WTC11 (cell line): Measurements from ENCODE around the gene ZNF714. TPM values are rescaled to one million over a fixed set of nuclear protein-coding genes. Genes with fewer than 3 reads are reported as not detected.
A peak's percentile ranks its signal among the peaks of the same experiment; 100 is the strongest.

Experiments
- ATAC-seq: fragments of 200-7000 bp; cut with Tn5 transposase; 2 replicates; pipeline ENCODE4 v1.10.0; 2021; ENCODE audit warnings: mild to moderate bottlenecking, moderate library complexity
- CTCF ChIA-PET: fragments of 300-600 bp; sonication (Branson Sonifier 250); formaldehyde crosslinking; loops from one replicate; lab custom pipeline; 2021; ENCODE audit warnings: antibody characterized with exemption; lab: Charles Lee
- POLR2A ChIA-PET: fragments of 350-600 bp; sonication (Branson Sonifier 250); formaldehyde crosslinking; loops from one replicate; lab custom pipeline; 2021; ENCODE audit warnings: antibody characterized with exemption; lab: Charles Lee
- DNase-seq: peaks from one replicate; pipeline ENCODE4 v3.0.0; 2021; ENCODE audit warnings: low spot score
- H3K27ac Mint-ChIP-seq: 2 replicates; pipeline ENCODE4 v1.8.0; 2021; ENCODE audit warnings: mixed read lengths
- H3K27me3 Mint-ChIP-seq: 2 replicates; pipeline ENCODE4 v1.8.0; 2021; ENCODE audit warnings: low read depth, mild to moderate bottlenecking, moderate library complexity, mixed read lengths
- H3K36me3 Mint-ChIP-seq: 2 replicates; pipeline ENCODE4 v1.8.0; 2021; ENCODE audit warnings: mixed read lengths
- H3K4me1 Mint-ChIP-seq: 2 replicates; pipeline ENCODE4 v1.8.0; 2022; ENCODE audit warnings: mixed read lengths
- H3K4me3 Mint-ChIP-seq: 2 replicates; pipeline ENCODE4 v1.8.0; 2021; ENCODE audit warnings: mild to moderate bottlenecking, moderate library complexity, mixed read lengths
- H3K9me3 Mint-ChIP-seq: 2 replicates; pipeline ENCODE4 v1.8.0; 2021; ENCODE audit warnings: mixed read lengths
- ATF3 ChIP-seq: sonication (generic); formaldehyde crosslinking; conservative IDR thresholded peaks from 2 replicates; pipeline ENCODE4 v1.8.1; 2022; ENCODE audit warnings: mild to moderate bottlenecking, missing genetic modification reagents
- CBFB ChIP-seq: sonication (generic); formaldehyde crosslinking; IDR thresholded peaks from 2 replicates; pipeline ENCODE4 v1.8.1; 2022; ENCODE audit warnings: mild to moderate bottlenecking, low read depth, missing genetic modification reagents
- CDX4 ChIP-seq: fragments of 250-450 bp; sonication (Bioruptor Pico); IDR thresholded peaks from 2 replicates; pipeline ENCODE4 v1.9.0; 2021; ENCODE audit warnings: moderate library complexity, mild to moderate bottlenecking, inconsistent platforms, borderline replicate concordance
- E2F4 ChIP-seq: sonication (generic); formaldehyde crosslinking; IDR thresholded peaks from 2 replicates; pipeline ENCODE4 v1.8.1; 2022; ENCODE audit warnings: low read depth, mild to moderate bottlenecking, moderate library complexity, missing genetic modification reagents, borderline replicate concordance
- EMX1 ChIP-seq: fragments of 250-450 bp; sonication (Bioruptor Pico); IDR thresholded peaks from 2 replicates; pipeline ENCODE4 v1.8.0; 2021; ENCODE audit warnings: mild to moderate bottlenecking
- FOXP1 ChIP-seq: sonication (generic); formaldehyde crosslinking; IDR thresholded peaks from 2 replicates; pipeline ENCODE4 v1.8.0; 2022; ENCODE audit warnings: missing genetic modification reagents, mild to moderate bottlenecking, moderate library complexity, borderline replicate concordance
- HMGA2 ChIP-seq: fragments of 250-450 bp; sonication (Bioruptor Pico); IDR thresholded peaks from 2 replicates; pipeline ENCODE4 v1.4.0; 2021; ENCODE audit warnings: mild to moderate bottlenecking, moderate library complexity
- HMGXB4 ChIP-seq: sonication (generic); formaldehyde crosslinking; IDR thresholded peaks from 2 replicates; pipeline ENCODE4 v1.8.1; 2023; ENCODE audit warnings: mild to moderate bottlenecking, moderate library complexity, missing genetic modification reagents
- KAT7 ChIP-seq: sonication (generic); formaldehyde crosslinking; IDR thresholded peaks from 2 replicates; pipeline ENCODE4 v1.8.1; 2023; ENCODE audit warnings: missing genetic modification reagents, mild to moderate bottlenecking, borderline replicate concordance
- NFATC4 ChIP-seq: fragments of 250-450 bp; sonication (Bioruptor Pico); IDR thresholded peaks from 2 replicates; pipeline ENCODE4 v1.9.0; 2021; ENCODE audit warnings: mild to moderate bottlenecking
- PRRX2 ChIP-seq: fragments of 250-450 bp; sonication (Bioruptor Pico); IDR thresholded peaks from 2 replicates; pipeline ENCODE4 v1.8.0; 2021; ENCODE audit warnings: mild to moderate bottlenecking
- RORB ChIP-seq: fragments of 250-450 bp; sonication (Bioruptor Pico); IDR thresholded peaks from 2 replicates; pipeline ENCODE4 v1.9.0; 2021; ENCODE audit warnings: mild to moderate bottlenecking
- TCF7 ChIP-seq: sonication (generic); formaldehyde crosslinking; IDR thresholded peaks from 2 replicates; pipeline ENCODE4 v1.8.0; 2022; ENCODE audit warnings: mild to moderate bottlenecking, low read depth, missing genetic modification reagents, moderate library complexity
- total RNA-seq: library from RNA; stranded (reverse); gene quantifications from 3 replicates; pipeline ENCODE4 v1.2.3, GENCODE V29; 2021
- TF ChIP-seq, protein P1 (sequence below): fragments of 250-450 bp; sonication (Bioruptor Pico); conservative IDR thresholded peaks from 2 replicates; pipeline ENCODE4 v1.9.0; 2021; ENCODE audit warnings: mild to moderate bottlenecking
- TF ChIP-seq, protein P2 (sequence below): sonication (generic); formaldehyde crosslinking; IDR thresholded peaks from 2 replicates; pipeline ENCODE4 v1.8.1; 2023; ENCODE audit warnings: mild to moderate bottlenecking, missing genetic modification reagents, moderate library complexity
- TF ChIP-seq, protein P3 (sequence below): sonication (generic); formaldehyde crosslinking; IDR thresholded peaks from 2 replicates; pipeline ENCODE4 v1.8.1; 2022; ENCODE audit warnings: low read depth, missing genetic modification reagents, borderline replicate concordance

ZNF714 gene
- total RNA-seq, 1 experiment from 2014 or later, result 60.4 TPM

DNA sequence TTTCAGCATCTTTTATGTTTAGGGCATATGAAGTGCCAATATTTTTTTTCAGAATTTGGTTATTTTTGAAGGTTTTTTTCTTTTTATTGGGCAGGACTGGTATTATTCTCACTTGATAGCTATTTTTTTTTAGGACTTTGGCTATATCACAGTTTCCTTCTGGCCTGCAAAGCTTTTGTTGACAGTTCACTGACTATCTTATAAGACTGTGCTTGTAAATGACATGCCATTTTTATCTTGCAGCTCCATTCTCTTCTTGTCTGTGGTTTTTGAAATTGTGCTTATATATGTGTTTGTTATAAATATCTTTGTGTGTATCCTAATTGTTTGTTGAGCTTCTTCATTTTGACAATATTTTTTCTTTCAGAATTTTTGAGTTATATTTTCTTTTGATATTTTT, 33.4 kb downstream of the ZNF714 start (continued):
- TF ChIP-seq CBFB (CRISPR knock-in tag), result no peak
- TF ChIP-seq, protein P1, sequence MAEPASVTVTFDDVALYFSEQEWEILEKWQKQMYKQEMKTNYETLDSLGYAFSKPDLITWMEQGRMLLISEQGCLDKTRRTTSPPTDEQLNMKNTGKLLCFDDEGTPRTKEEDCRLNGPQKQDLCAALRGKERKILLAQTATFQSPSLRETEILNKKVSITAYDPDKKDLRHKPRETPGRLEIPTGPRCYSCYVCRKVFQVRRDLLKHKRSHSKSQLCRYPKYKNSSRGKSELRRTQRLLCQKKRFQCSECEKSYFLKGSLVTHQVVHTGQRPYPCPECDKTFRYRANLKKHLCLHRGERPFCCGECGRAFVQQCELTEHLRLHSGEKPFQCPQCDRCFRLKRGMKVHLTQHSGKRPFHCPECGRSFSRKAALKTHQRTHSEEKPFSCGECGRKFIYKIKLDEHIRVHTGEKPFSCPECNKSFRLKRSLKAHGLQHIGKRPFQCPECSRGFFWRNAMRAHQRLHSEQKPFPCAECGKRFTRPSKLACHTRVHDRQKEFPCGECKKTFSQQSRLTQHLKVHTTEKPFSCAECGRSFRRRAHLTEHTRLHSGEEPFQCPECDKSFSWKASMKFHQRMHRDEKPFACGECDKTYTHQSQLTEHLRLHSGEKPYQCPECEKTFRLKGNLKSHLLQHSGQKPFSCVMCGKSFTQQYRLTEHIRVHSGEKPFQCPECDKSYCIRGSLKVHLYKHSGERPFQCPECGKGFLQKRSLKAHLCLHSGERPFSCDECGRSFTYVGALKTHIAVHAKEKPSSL, result no peak
- TF ChIP-seq TCF7, result no peak
- no peak for TF ChIP-seq HMGA2

- Mint-ChIP-seq H3K27ac (peak overlapping the region; percentile 31; the same call in 1 of the 2 replicates), H3K27me3 (no peaks in the 10 kb centered on the region), H3K4me3 (no peak overlapping the region), H3K36me3 (peaks cover 62% of the 10 kb centered on the region), H3K9me3 (peaks cover 25% of the 10 kb centered on the region), H3K4me1 (no peaks in the 10 kb centered on the region)
- DNase-seq (no peak), ATAC-seq (no peak)
- ChIA-PET POLR2A (no interaction called here), CTCF (no interaction called here)
- TF ChIP-seq EMX1 (CRISPR knock-in tag) (no peak), ATF3 (CRISPR knock-in tag) (no peak), PRRX2 (CRISPR knock-in tag) (no peak), RORB (CRISPR knock-in tag) (no peak), CDX4 (CRISPR knock-in tag) (no peak), HMGXB4 (CRISPR knock-in tag) (no peak), NFATC4 (CRISPR knock-in tag) (no peak), FOXP1 (no peak), KAT7 (no peak), E2F4 (CRISPR knock-in tag) (no peak)
- TF ChIP-seq, protein P2, sequence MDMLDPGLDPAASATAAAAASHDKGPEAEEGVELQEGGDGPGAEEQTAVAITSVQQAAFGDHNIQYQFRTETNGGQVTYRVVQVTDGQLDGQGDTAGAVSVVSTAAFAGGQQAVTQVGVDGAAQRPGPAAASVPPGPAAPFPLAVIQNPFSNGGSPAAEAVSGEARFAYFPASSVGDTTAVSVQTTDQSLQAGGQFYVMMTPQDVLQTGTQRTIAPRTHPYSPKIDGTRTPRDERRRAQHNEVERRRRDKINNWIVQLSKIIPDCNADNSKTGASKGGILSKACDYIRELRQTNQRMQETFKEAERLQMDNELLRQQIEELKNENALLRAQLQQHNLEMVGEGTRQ (CRISPR knock-in tag), result no peak
- TF ChIP-seq, protein P1, result no peak
- TF ChIP-seq, protein P3, sequence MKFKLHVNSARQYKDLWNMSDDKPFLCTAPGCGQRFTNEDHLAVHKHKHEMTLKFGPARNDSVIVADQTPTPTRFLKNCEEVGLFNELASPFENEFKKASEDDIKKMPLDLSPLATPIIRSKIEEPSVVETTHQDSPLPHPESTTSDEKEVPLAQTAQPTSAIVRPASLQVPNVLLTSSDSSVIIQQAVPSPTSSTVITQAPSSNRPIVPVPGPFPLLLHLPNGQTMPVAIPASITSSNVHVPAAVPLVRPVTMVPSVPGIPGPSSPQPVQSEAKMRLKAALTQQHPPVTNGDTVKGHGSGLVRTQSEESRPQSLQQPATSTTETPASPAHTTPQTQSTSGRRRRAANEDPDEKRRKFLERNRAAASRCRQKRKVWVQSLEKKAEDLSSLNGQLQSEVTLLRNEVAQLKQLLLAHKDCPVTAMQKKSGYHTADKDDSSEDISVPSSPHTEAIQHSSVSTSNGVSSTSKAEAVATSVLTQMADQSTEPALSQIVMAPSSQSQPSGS (CRISPR knock-in tag), result no peak
These were observed 35.3 kb downstream of the ZNF714 start for GRCh38 chr19:21117041-21117907.
